IMR-90 (cell line): ENCODE results near the gene SLC9A7.

ENCODE experiments used
- MXI1 ChIP-seq: IDR thresholded peaks from 2 replicates; pipeline ENCODE4 v1.6.1; 2012; ENCODE audit warnings: low read depth, mild to moderate bottlenecking, low read length, moderate library complexity, borderline replicate concordance
- RAD21 ChIP-seq: IDR thresholded peaks from 2 replicates; pipeline ENCODE4 v1.6.1; 2012; ENCODE audit warnings: low read length, improper control_type of control experiment
- SMC3 ChIP-seq: fragments of 150-350 bp; IDR thresholded peaks from 2 replicates; pipeline ENCODE4 v1.6.1; 2016; ENCODE audit warnings: low read depth, mild to moderate bottlenecking, antibody characterized with exemption, low read length, moderate library complexity
- TF ChIP-seq, protein P1 (sequence below): conservative IDR thresholded peaks from 2 replicates; pipeline ENCODE4 v1.5.1; 2012; ENCODE audit warnings: mild to moderate bottlenecking, low read depth, low read length, improper control_type of control experiment

DNA sequence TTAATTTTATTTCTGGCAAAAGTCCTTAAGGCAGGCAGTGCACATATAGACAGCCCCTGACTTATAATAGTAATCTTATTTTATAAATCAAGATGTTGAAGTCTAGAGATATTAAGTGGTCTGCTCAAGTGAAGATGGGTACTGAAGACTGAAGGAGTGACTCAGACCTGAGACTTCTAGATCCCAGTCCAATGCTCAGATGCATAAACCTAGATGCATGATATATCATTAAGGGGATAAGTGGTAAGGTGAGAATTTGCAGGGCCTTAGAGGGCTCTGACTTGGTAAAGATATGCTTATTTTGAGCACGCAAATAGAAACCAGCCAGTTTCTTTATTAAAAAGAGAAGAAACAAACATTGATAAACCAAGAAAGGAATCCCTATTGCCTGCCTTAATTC is 42.9 kb downstream of the SLC9A7 start:
- TF ChIP-seq, protein P1, sequence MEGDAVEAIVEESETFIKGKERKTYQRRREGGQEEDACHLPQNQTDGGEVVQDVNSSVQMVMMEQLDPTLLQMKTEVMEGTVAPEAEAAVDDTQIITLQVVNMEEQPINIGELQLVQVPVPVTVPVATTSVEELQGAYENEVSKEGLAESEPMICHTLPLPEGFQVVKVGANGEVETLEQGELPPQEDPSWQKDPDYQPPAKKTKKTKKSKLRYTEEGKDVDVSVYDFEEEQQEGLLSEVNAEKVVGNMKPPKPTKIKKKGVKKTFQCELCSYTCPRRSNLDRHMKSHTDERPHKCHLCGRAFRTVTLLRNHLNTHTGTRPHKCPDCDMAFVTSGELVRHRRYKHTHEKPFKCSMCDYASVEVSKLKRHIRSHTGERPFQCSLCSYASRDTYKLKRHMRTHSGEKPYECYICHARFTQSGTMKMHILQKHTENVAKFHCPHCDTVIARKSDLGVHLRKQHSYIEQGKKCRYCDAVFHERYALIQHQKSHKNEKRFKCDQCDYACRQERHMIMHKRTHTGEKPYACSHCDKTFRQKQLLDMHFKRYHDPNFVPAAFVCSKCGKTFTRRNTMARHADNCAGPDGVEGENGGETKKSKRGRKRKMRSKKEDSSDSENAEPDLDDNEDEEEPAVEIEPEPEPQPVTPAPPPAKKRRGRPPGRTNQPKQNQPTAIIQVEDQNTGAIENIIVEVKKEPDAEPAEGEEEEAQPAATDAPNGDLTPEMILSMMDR = no peak
- TF ChIP-seq MXI1 = no peak
- TF ChIP-seq RAD21 = no peak
- no peak for TF ChIP-seq SMC3
